AG09319 (cell line): ENCODE data around the gene KRT37.
"Not testable (repeated sequence)": the region's sequence is repeated elsewhere in the genome, so short reads cannot be mapped to it uniquely, and the experiment has no call there.

Experiments
- DNase-seq: peaks from one replicate; pipeline ENCODE4 v3.0.0-alpha.2; 2010; ENCODE audit warnings: low read depth; ENCODE audit errors: extremely low read depth
- CTCF ChIP-seq: IDR thresholded peaks from 2 replicates; pipeline ENCODE4 v1.5.1; 2011; ENCODE audit warnings: low read depth, mild to moderate bottlenecking, inconsistent platforms, low read length, moderate library complexity

KRT37 gene

DNA sequence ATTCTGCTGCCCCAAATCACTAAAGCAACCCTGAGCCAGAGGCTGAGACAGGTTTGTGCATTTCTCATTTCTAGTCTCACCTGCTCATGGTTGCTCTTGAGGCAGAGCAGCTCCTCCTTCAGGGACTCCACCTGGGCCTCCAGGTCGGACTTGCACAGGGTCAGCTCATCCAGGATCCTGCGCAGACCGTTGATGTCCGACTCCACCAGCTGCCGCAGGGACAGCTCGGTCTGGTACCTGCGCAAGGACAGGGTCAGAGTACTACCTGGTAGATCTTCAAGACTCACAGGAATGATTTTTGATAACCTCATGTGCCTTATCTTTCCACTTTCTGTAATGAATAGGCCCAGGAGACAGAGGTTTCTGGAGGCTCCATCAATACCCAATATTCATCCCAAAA, 28.0 kb downstream of the KRT37 start:
- no peak for DNase-seq
- TF ChIP-seq CTCF: no peak

- no peak for DNase-seq
- no peak for TF ChIP-seq CTCF
These were observed 28.8 kb downstream of the KRT37 start for GRCh38 chr17:41395611-41396010.

- DNase-seq: not testable (repeated sequence)
These were observed 29.3 kb downstream of the KRT37 start for GRCh38 chr17:41395044-41395443.

- no peak for TF ChIP-seq CTCF
- no peak for DNase-seq
These were observed 30.0 kb downstream of the KRT37 start for GRCh38 chr17:41394254-41394996.

DNA sequence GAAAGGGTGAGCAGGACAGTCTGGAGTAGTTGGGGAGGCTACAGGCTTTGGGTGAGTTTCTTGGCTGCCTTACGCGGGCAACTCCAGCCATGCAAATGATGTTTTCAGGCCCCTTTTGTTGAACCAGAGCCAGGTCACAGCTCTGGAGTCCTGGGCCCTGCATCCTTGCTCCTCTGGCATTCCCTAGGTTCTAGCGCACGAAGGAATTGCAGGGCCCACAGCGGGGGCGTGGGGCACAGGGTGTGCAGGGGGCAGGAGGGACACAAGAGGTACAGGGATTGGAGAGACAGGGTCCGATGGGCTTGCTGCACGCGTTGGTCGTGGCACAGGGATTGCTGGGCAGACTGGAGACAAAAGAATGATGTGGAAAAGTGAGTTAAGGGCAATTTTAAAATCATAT, 30.6 kb downstream of the KRT37 start:
- no peak for TF ChIP-seq CTCF
- DNase-seq: no peak

- no peak for DNase-seq
- TF ChIP-seq CTCF: no peak
These were observed 31.1 kb downstream of the KRT37 start for GRCh38 chr17:41393294-41393693.

GRCh38 chr17:41392278-41392677, 32.1 kb downstream of the KRT37 start:
- TF ChIP-seq CTCF: no peak
- no peak for DNase-seq

DNA sequence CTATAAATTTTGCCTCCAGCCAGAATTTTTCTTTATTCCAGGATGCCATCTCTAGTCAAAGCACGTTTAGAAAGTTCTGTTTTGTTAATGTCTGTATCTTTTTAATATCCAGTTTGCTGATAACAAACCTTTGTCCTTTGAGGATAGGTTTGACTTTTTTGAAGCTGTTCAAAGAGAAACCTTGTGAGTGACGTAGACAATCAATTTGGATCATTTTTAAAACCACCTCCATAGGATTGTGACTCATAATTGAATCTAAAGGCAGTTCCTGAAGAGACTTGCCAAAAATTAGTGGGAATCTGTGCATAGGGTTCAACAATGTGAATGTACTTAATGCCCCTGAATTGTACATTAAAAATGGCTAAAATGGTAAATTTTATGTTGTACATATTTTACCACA, 32.9 kb downstream of the KRT37 start:
- no peak for DNase-seq
- TF ChIP-seq CTCF: no peak
